Chondrocyte (in vitro differentiated cells): ENCODE results near the gene CDC42BPB. TPM values are rescaled to one million over a fixed set of nuclear protein-coding genes. Genes with fewer than 3 reads are reported as not detected.

ENCODE experiments used
- DNase-seq: peaks from one replicate; pipeline ENCODE4 v3.0.0; 2021; ENCODE audit warnings: mixed read lengths, low spot score
- H3K27ac Mint-ChIP-seq: one replicate; pipeline ENCODE4 v1.8.0; 2021; ENCODE audit warnings: mild to moderate bottlenecking, moderate library complexity, mixed read lengths; ENCODE audit not compliant: unreplicated experiment
- H3K27me3 Mint-ChIP-seq: 2 replicates; pipeline ENCODE4 v1.8.0; 2021; ENCODE audit warnings: low read depth, mixed read lengths
- H3K36me3 Mint-ChIP-seq: 2 replicates; pipeline ENCODE4 v1.8.0; 2021; ENCODE audit warnings: low read depth, mixed read lengths
- H3K4me1 Mint-ChIP-seq: 2 replicates; pipeline ENCODE4 v1.8.0; 2021; ENCODE audit warnings: low read depth, mild to moderate bottlenecking, mixed read lengths
- H3K4me3 Mint-ChIP-seq: one replicate; pipeline ENCODE4 v1.8.0; 2021; ENCODE audit warnings: mild to moderate bottlenecking, moderate library complexity, mixed read lengths; ENCODE audit not compliant: unreplicated experiment
- H3K9me3 Mint-ChIP-seq: 2 replicates; pipeline ENCODE4 v1.8.0; 2021; ENCODE audit warnings: low read depth, mixed read lengths
- CTCF ChIP-seq: fragments of 200-600 bp; sonication (generic); IDR thresholded peaks from 2 replicates; pipeline ENCODE4 v1.5.0; 2021; ENCODE audit warnings: antibody characterized with exemption, mild to moderate bottlenecking, moderate library complexity
- total RNA-seq: library from RNA; stranded (reverse); gene quantifications from 3 replicates; pipeline ENCODE4 v1.2.1, GENCODE V29; 2021

The CDC42BPB gene
- total RNA-seq, 1 donor from 2014 or later: 106 TPM

- H3K4me3 Mint-ChIP-seq: no peak overlapping the region
- TF ChIP-seq CTCF: no peak
- DNase-seq: no peak
- H3K36me3 Mint-ChIP-seq: peaks cover 12% of the 10 kb centered on the region
- H3K9me3 Mint-ChIP-seq: no peaks in the 10 kb centered on the region
- no peaks in the 10 kb centered on the region for H3K27me3 Mint-ChIP-seq
- no peak overlapping the region for H3K27ac Mint-ChIP-seq
- H3K4me1 Mint-ChIP-seq: peaks cover 12% of the 10 kb centered on the region
These were observed 166.2 kb downstream of the CDC42BPB start for GRCh38 chr14:102891111-102891510.

GRCh38 chr14:102889615-102890014 lies 167.7 kb downstream of the CDC42BPB start:
- no peak for TF ChIP-seq CTCF
- Mint-ChIP-seq H3K9me3 (no peaks in the 10 kb centered on the region), H3K4me1 (peaks cover 12% of the 10 kb centered on the region), H3K4me3 (no peak overlapping the region), H3K27ac (no peak overlapping the region), H3K36me3 (peaks cover 7% of the 10 kb centered on the region), H3K27me3 (no peaks in the 10 kb centered on the region)
- no peak for DNase-seq

- Mint-ChIP-seq H3K36me3 (peaks cover 9% of the 10 kb centered on the region), H3K4me1 (peaks cover 12% of the 10 kb centered on the region), H3K27ac (no peak overlapping the region), H3K9me3 (no peaks in the 10 kb centered on the region), H3K27me3 (no peaks in the 10 kb centered on the region), H3K4me3 (no peak overlapping the region)
- TF ChIP-seq CTCF: no peak
- no peak for DNase-seq
These were observed 168.6 kb downstream of the CDC42BPB start for GRCh38 chr14:102888748-102889147.

GRCh38 chr14:102885737-102886447 lies 171.5 kb downstream of the CDC42BPB start:
- Mint-ChIP-seq H3K27ac (no peak overlapping the region), H3K27me3 (no peaks in the 10 kb centered on the region), H3K36me3 (peaks cover 14% of the 10 kb centered on the region), H3K4me1 (no peaks in the 10 kb centered on the region), H3K4me3 (no peak overlapping the region), H3K9me3 (no peaks in the 10 kb centered on the region)
- TF ChIP-seq CTCF: no peak
- no peak for DNase-seq

- no peak overlapping the region for H3K4me3 Mint-ChIP-seq
- no peak for TF ChIP-seq CTCF
- no peak for DNase-seq
- peaks cover 4% of the 10 kb centered on the region for H3K4me1 Mint-ChIP-seq
- H3K27ac Mint-ChIP-seq: no peak overlapping the region
- H3K36me3 Mint-ChIP-seq: peaks cover 13% of the 10 kb centered on the region
- H3K27me3 Mint-ChIP-seq: no peaks in the 10 kb centered on the region
- no peaks in the 10 kb centered on the region for H3K9me3 Mint-ChIP-seq
These were observed 173.8 kb downstream of the CDC42BPB start for GRCh38 chr14:102883554-102883953.
